GM12864 (cell line): ENCODE data around the gene MINK1.

Experiments
- DNase-seq: peaks from one replicate; pipeline ENCODE4 v3.0.0-alpha.2; 2011; ENCODE audit warnings: low read depth
- H3K4me3 ChIP-seq: 2 replicates; pipeline ENCODE4 v1.5.1; 2011; ENCODE audit warnings: mild to moderate bottlenecking, low read depth, low read length, control low read depth
- TF ChIP-seq, protein P1 (sequence below): IDR thresholded peaks from 2 replicates; pipeline ENCODE4 v1.5.1; 2011; ENCODE audit warnings: low read depth, mild to moderate bottlenecking, moderate library complexity, low read length, control low read depth, inconsistent platforms; ENCODE audit errors: missing control alignments

Gene MINK1

DNA sequence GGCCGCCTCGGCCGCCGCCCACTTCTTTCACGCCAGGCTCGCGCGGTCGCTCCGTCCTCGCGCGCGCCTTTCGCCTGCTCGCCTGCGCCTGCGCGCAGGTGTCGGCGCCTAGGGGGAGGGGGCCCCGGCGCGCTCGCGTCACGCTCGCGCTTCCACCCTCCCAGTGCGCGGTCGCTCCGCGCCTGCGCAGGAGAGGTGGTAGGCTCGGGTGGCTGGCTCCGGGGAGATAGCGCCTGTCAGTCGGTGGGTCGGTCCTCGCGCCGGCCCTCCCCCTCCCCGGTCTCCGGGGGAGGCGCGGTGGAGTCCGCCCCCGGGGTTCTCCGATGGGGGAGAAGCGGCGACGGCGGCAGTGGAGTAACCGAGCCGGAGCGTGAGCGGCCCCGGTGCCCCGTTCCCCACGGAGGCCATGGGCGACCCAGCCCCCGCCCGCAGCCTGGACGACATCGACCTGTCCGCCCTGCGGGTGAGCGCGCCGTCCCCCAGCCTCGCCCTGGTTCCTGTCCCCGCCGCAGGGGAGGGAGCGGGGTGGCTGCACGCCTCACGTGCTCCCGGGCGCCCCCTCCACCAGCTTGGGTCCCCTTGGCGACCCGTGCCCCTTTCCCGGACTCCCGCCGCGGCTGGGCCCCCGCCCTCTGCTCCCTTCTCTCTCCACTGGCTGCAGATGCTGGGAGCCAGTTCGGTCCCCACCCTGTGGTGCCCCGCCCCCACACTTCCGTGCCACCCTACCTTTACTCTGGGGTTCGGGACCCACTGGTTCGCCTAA is at the start of gene MINK1:
TSS of gene MINK1 (plus strand) at position 163 of the 763 bp plus-strand sequence. CDS start at position 407, 244 bp downstream.
- peak; percentile 74 for DNase-seq
- TF ChIP-seq, protein P1, sequence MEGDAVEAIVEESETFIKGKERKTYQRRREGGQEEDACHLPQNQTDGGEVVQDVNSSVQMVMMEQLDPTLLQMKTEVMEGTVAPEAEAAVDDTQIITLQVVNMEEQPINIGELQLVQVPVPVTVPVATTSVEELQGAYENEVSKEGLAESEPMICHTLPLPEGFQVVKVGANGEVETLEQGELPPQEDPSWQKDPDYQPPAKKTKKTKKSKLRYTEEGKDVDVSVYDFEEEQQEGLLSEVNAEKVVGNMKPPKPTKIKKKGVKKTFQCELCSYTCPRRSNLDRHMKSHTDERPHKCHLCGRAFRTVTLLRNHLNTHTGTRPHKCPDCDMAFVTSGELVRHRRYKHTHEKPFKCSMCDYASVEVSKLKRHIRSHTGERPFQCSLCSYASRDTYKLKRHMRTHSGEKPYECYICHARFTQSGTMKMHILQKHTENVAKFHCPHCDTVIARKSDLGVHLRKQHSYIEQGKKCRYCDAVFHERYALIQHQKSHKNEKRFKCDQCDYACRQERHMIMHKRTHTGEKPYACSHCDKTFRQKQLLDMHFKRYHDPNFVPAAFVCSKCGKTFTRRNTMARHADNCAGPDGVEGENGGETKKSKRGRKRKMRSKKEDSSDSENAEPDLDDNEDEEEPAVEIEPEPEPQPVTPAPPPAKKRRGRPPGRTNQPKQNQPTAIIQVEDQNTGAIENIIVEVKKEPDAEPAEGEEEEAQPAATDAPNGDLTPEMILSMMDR, result no peak
- H3K4me3 ChIP-seq, result peak within 1 kb of the TSS; percentile 83

DNA sequence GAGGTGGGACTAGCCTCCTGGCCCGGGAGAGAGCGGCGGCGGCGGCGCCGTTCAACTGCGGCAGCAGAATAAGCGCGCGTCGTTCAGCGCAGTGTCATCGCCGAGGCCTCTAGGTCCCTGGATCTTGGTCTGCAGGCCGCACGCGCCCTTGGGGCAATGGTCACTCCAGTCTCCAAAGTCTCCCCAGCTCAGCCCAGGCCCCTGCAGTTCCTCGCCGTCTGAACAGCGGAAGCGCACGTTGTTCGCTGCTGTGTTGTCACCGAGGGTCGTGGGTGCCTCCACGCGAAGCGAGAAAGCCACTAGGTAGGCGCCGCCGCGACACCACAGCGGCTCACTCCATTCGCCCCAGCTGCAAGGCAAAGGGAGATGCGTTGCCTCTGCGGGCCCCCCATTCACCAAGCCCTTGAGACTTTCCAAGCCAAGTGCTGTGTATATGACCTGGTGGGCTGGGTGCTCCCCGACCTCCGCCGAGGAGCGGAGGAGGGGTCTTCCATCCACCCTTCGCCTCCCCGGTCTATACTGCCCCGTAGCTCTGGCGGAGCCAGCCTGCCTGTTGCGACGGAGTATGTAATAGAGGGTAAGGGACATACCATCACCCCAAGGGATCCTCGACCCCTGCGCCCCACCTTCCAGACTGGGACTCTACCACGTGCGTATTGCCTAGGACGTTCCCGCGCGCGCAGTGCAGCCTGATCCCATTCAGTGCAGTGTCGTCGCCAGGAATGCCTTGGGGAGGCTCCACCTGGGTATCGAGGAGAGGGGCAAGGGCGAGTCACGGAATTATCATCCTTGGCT is 47.6 kb upstream of the MINK1 start:
- no peak for DNase-seq
- no peak overlapping the region for H3K4me3 ChIP-seq
- TF ChIP-seq, protein P1, result no peak

DNA sequence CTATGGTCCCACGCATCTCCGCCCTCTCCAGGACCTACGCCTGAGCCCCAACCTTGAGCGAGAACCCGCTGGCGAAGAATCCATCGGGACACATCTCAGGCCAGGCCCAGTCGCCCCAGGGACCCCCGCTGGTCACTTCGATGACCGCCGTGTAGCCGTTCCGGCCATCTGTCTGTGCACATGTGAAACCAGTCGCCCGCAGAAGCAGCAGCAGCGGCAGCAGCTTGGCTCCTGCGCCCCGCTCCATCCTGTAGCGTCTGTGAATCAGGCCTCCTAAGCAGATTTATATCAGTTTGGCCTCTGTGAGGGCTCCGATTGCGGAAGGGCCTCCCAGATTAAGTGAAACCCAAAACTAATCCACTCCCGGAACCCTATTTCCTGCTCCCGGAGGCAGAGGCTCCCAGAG is 47.0 kb upstream of the MINK1 start, which contains the start of gene VMO1:
TSS of gene VMO1 (minus strand) at position 259 of the 406 bp plus-strand sequence. CDS start at position 247, 12 bp downstream.
- DNase-seq, result no peak
- TF ChIP-seq, protein P1, result no peak
- no peak within 1 kb of the TSS for H3K4me3 ChIP-seq

DNA sequence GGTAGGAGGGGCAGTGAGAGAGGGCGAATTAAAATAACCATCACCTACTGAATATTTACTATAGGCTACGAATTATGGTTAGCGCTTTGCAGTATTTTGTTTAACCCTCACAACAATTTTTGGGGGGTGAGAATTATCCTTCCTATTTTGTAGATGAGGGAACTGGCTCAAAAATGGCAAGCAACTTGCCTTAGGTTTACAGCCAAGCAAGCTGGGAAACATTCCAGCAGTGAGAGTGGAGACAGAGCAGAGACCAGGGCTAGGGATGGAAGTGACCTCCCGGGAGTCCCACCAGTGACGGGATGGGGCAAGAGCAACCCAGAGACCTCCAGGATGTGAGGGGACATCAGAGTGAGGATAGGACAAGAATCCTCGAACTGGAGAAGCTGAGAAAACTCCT is 46.6 kb upstream of the MINK1 start:
- DNase-seq, result no peak
- TF ChIP-seq, protein P1, result no peak
- H3K4me3 ChIP-seq, result no peak overlapping the region

DNA sequence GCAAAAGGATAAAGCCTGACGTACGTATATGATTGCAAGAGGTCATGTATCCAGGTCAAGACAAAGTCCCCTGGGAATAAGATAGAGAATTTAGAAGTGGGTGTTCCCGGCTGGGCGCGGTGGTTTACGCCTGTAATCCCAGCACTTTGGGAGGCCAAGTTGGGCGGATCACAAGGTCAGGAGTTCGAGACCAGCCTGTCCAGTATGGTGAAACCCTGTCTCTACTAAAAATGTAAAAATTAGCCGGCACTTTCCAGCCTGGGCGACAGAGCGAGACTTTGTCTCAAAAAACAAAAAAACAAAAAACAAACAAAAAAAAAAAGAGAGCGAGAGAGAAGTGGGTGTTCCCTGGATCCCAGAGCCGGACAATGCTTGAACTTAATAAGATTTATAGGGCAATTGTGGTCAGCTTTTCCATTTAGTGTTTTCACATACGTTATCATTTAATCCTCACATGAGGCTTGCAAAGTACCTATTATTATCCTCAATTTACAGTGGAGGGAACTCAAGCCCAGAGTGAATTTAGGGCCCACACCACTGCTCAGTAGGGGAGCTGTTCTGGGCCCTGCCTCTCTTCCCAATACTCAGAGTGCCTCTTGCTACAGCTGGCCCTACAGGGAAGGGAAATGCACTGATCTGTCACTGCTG is 44.9 kb upstream of the MINK1 start:
- DNase-seq, result no peak
- TF ChIP-seq, protein P1, result no peak
- no peak overlapping the region for H3K4me3 ChIP-seq

DNA sequence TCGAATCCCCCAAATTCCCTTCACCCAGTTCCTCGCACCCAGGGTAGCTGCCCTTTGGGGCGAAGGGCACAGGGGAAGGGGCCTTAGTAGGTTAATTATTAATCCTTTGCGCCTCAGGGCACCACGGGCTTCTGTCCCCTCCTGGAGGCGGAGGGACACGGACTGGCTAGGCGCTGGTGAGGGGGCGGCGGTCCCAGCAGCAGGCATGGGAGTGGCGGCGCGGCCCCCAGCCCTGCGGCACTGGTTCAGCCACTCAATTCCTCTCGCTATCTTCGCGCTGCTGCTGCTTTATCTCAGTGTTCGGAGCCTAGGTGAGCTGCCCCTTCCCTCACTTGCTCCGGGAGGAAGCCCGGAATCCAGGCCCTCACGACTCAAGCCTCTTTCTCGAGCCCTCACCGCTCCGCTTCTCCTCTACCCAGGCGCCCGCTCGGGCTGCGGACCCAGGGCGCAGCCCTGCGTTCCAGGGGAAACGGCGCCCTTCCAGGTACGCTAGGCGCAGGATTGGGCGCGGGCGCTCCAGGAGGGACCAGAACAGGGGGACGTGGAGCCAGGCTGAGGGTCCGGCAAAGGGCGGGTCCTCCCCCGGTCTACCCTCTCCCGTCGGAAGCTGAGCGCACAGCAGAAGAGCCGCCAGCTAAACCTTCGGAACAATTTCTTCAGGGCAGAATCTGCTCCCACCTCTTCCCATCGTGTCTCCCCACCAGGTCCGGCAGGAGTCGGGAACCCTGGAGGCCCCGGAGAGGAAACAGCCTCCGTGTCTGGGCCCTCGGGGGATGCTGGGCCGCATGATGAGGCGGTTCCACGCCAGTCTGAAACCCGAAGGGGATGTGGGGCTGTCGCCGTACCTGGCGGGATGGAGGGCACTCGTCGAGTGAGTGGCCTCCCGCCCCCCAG is 44.1 kb upstream of the MINK1 start, which contains the start of gene GLTPD2:
TSS of gene GLTPD2 (plus strand) at position 158 of the 894 bp plus-strand sequence. CDS start at position 206, 48 bp downstream.
- peak within 1 kb of the TSS; percentile 68 for H3K4me3 ChIP-seq
- no peak for DNase-seq
- TF ChIP-seq, protein P1, result no peak
